HepG2 (cell line): ENCODE measurements around the gene PANK4. TPM values are rescaled to one million over a fixed set of nuclear protein-coding genes. Genes with fewer than 3 reads are reported as not detected.

Experiments
- ATF7 ChIP-seq, 2 experiments: fragments of 450-650 bp in 1 of 2; sonication (generic) in 1 of 2; formaldehyde crosslinking in 1 of 2; IDR thresholded peaks; 2 replicates each; pipeline versions ENCODE4 v1.4.0 to v1.6.1; 2016 to 2020; ENCODE audit warnings: antibody characterized with exemption in 1 of 2, mild to moderate bottlenecking in 1 of 2, missing genetic modification reagents in 1 of 2
- BRCA1 ChIP-seq: sonication (generic); formaldehyde crosslinking; IDR thresholded peaks from 2 replicates; pipeline ENCODE4 v1.4.0; 2020; ENCODE audit warnings: missing genetic modification reagents
- CEBPB ChIP-seq: IDR thresholded peaks from 2 replicates; pipeline ENCODE4 v1.6.1; 2011; ENCODE audit warnings: low read depth, low read length, improper control_type of control experiment, borderline replicate concordance
- E2F1 ChIP-seq: sonication (generic); formaldehyde crosslinking; IDR thresholded peaks from 2 replicates; pipeline ENCODE4 v1.5.0; 2020; ENCODE audit warnings: missing genetic modification reagents
- GLMP ChIP-seq: sonication (generic); formaldehyde crosslinking; IDR thresholded peaks from 2 replicates; pipeline ENCODE4 v1.9.0; 2021; ENCODE audit warnings: missing genetic modification reagents, mild to moderate bottlenecking, borderline replicate concordance
- KDM2A ChIP-seq: sonication (generic); formaldehyde crosslinking; IDR thresholded peaks from 2 replicates; pipeline ENCODE4 v1.4.0; 2020; ENCODE audit warnings: low read depth, missing genetic modification reagents, borderline replicate concordance
- LCORL ChIP-seq, 2 experiments: fragments of 450-650 bp in 1 of 2; sonication (generic) in 1 of 2; formaldehyde crosslinking in 1 of 2; IDR thresholded peaks; 2 replicates each; pipeline versions ENCODE4 v1.5.0 to v1.6.1; 2017 to 2020; ENCODE audit warnings: antibody characterized with exemption in 1 of 2, missing genetic modification reagents in 1 of 2
- NPAS2 ChIP-seq: sonication (generic); formaldehyde crosslinking; IDR thresholded peaks from 2 replicates; pipeline ENCODE4 v1.8.0; 2022; ENCODE audit warnings: mild to moderate bottlenecking, missing genetic modification reagents, borderline replicate concordance
- PATZ1 ChIP-seq: sonication (generic); formaldehyde crosslinking; IDR thresholded peaks from 2 replicates; pipeline ENCODE4 v1.4.0; 2020; ENCODE audit warnings: missing genetic modification reagents
- PHB2 ChIP-seq: fragments of 450-650 bp; IDR thresholded peaks from 2 replicates; pipeline ENCODE4 v1.6.1; 2018; ENCODE audit not compliant: partially characterized antibody
- PPARG ChIP-seq: conservative IDR thresholded peaks from 2 replicates; pipeline ENCODE4 v1.6.1; 2016; ENCODE audit warnings: missing biosample characterization, missing genetic modification reagents
- RBM22 ChIP-seq: fragments of 200-400 bp; formaldehyde crosslinking; optimal IDR thresholded peaks from 2 replicates; pipeline ENCODE3; 2017; ENCODE audit warnings: mild to moderate bottlenecking, low read length, moderate library complexity
- RELA ChIP-seq: sonication (generic); formaldehyde crosslinking; IDR thresholded peaks from 2 replicates; pipeline ENCODE4 v1.4.0; 2020; ENCODE audit warnings: missing genetic modification reagents
- REXO4 ChIP-seq: sonication (generic); formaldehyde crosslinking; IDR thresholded peaks from 2 replicates; pipeline ENCODE4 v1.8.0; 2022; ENCODE audit warnings: missing genetic modification reagents, mild to moderate bottlenecking, borderline replicate concordance
- SPEN ChIP-seq: sonication (generic); formaldehyde crosslinking; IDR thresholded peaks from 2 replicates; pipeline ENCODE4 v1.5.1; 2020; ENCODE audit warnings: low read depth, mild to moderate bottlenecking, missing genetic modification reagents
- ZBTB1 ChIP-seq: sonication (generic); formaldehyde crosslinking; IDR thresholded peaks from 2 replicates; pipeline ENCODE4 v1.4.0; 2020; ENCODE audit warnings: missing genetic modification reagents, borderline replicate concordance
- ZBTB7B ChIP-seq: sonication (generic); formaldehyde crosslinking; IDR thresholded peaks from 2 replicates; pipeline ENCODE4 v1.4.0; 2020; ENCODE audit warnings: missing genetic modification reagents
- ZKSCAN8 ChIP-seq: IDR thresholded peaks from 2 replicates; pipeline ENCODE4 v1.6.1; 2016; ENCODE audit warnings: borderline replicate concordance, missing genetic modification reagents, missing compliant biosample characterization
- ZMYM3 ChIP-seq: sonication (generic); formaldehyde crosslinking; IDR thresholded peaks from 2 replicates; pipeline ENCODE4 v1.5.1; 2020; ENCODE audit warnings: mild to moderate bottlenecking, missing genetic modification reagents
- ZNF776 ChIP-seq: sonication (generic); formaldehyde crosslinking; IDR thresholded peaks from 2 replicates; pipeline ENCODE4 v1.4.0; 2020; ENCODE audit warnings: mild to moderate bottlenecking, missing genetic modification reagents
- ZNF784 ChIP-seq: sonication (generic); formaldehyde crosslinking; IDR thresholded peaks from 2 replicates; pipeline ENCODE4 v1.5.1; 2020; ENCODE audit warnings: missing genetic modification reagents, mild to moderate bottlenecking, borderline replicate concordance
- ZNF879 ChIP-seq: sonication (generic); formaldehyde crosslinking; IDR thresholded peaks from 2 replicates; pipeline ENCODE4 v1.8.1; 2023; ENCODE audit warnings: missing genetic modification reagents
- ZNF883 ChIP-seq: sonication (generic); formaldehyde crosslinking; IDR thresholded peaks from 2 replicates; pipeline ENCODE4 v1.5.1; 2020; ENCODE audit warnings: mild to moderate bottlenecking, missing genetic modification reagents; ENCODE audit errors: not compliant biosample characterization
- polyA plus RNA-seq, 8 experiments: library from polyadenylated mRNA; depleted of rRNA in 3 of 8; stranded (reverse) in 7 of 8; unstranded in 1 of 8; fragments of >200 nt; fragmentation: Illumina TruSeq in 4 of 8; extraction: Trizol in 4 of 8; gene quantifications; 2 replicates each; pipeline versions ENCODE4 v1.2.1 to v1.2.3, GENCODE V29; 2011 to 2016; ENCODE audit warnings: low read depth in 4 of 8, missing spikeins in 1 of 8, mixed read lengths in 1 of 8; ENCODE audit not compliant: insufficient read depth in 1 of 8
- total RNA-seq, 5 experiments: library from RNA; depleted of rRNA; stranded (reverse); fragments of >200 nt; fragmentation: Illumina TruSeq; extraction: Trizol; gene quantifications; 2 replicates each; pipeline ENCODE4 v1.2.3, GENCODE V29; 2016; ENCODE audit warnings: low read depth in 1 of 5
- TF ChIP-seq, protein P1 (sequence below): sonication (generic); formaldehyde crosslinking; IDR thresholded peaks from 2 replicates; pipeline ENCODE4 v1.5.1; 2020; ENCODE audit warnings: missing genetic modification reagents, mild to moderate bottlenecking, borderline replicate concordance

Gene PANK4
- total and polyA plus RNA-seq, 2 of the 13 experiments (the other 11 are each of a cell fraction or from before 2014, with no cell fraction given) = 17.4 to 19.3 TPM

- TF ChIP-seq ATF7 (IDR thresholded peaks at IDR 0.05) (no peak), ATF7 (CRISPR knock-in tag; IDR thresholded peaks at IDR 0.05) (no peak), ZBTB1 (CRISPR knock-in tag) (no peak), CEBPB (no peak), BRCA1 (CRISPR knock-in tag) (no peak), SPEN (CRISPR knock-in tag) (no peak; the same call in 1 of the 2 replicates), PPARG (CRISPR knock-in tag) (no peak; the same call in 1 of the 2 replicates), REXO4 (CRISPR knock-in tag) (no peak), ZNF776 (no peak), ZKSCAN8 (no peak), NPAS2 (CRISPR knock-in tag) (no peak), RELA (CRISPR knock-in tag) (no peak), PHB2 (no peak), RBM22 (no peak), ZBTB7B (CRISPR knock-in tag) (no peak), ZNF883 (CRISPR knock-in tag) (no peak), ZNF784 (CRISPR knock-in tag) (no peak), GLMP (CRISPR knock-in tag) (no peak), ZMYM3 (CRISPR knock-in tag) (no peak), KDM2A (CRISPR knock-in tag) (peak; percentile 68; the same call in 1 of the 2 replicates), ZNF879 (no peak), E2F1 (no peak), PATZ1 (peak; percentile 51; the same call in 1 of the 2 replicates), LCORL (IDR thresholded peaks at IDR 0.05) (no peak), LCORL (CRISPR knock-in tag; IDR thresholded peaks at IDR 0.05) (no peak)
- TF ChIP-seq, protein P1, sequence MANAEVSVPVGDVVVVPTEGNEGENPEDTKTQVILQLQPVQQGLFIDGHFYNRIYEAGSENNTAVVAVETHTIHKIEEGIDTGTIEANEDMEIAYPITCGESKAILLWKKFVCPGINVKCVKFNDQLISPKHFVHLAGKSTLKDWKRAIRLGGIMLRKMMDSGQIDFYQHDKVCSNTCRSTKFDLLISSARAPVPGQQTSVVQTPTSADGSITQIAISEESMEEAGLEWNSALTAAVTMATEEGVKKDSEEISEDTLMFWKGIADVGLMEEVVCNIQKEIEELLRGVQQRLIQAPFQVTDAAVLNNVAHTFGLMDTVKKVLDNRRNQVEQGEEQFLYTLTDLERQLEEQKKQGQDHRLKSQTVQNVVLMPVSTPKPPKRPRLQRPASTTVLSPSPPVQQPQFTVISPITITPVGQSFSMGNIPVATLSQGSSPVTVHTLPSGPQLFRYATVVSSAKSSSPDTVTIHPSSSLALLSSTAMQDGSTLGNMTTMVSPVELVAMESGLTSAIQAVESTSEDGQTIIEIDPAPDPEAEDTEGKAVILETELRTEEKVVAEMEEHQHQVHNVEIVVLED (CRISPR knock-in tag) = no peak
Observed at GRCh38 chr1:2548068-2548589, 21.7 kb upstream of the PANK4 start (continued).
